K562 (cell line): ENCODE data around the gene POU3F1. TPM values are rescaled to one million over a fixed set of nuclear protein-coding genes. Genes with fewer than 3 reads are reported as not detected.
A peak's percentile ranks its signal among the peaks of the same experiment; 100 is the strongest.

Source experiments
- ETV1 ChIP-seq: fragments of 450-650 bp; conservative IDR thresholded peaks from 2 replicates; pipeline ENCODE4 v1.6.1; 2016; ENCODE audit warnings: missing genetic modification characterization, control low read depth, low read depth, missing compliant biosample characterization
- HNRNPUL1 ChIP-seq: fragments of 200-400 bp; formaldehyde crosslinking; IDR thresholded peaks from 2 replicates; pipeline ENCODE4 v1.6.1; 2017; ENCODE audit warnings: low read length
- MECOM ChIP-seq: fragments of 250-450 bp; sonication (Bioruptor Pico); IDR thresholded peaks from 2 replicates; pipeline ENCODE4 v1.8.0; 2022; ENCODE audit warnings: inconsistent platforms
- NEUROD1 ChIP-seq: fragments of 150-350 bp; IDR thresholded peaks from 2 replicates; pipeline ENCODE4 v1.6.1; 2014; ENCODE audit warnings: borderline replicate concordance, low read length, low read depth; ENCODE audit not compliant: partially characterized antibody
- POLR2AphosphoS5 ChIP-seq: IDR thresholded peaks from 2 replicates; pipeline ENCODE4 v1.6.1; 2011; ENCODE audit warnings: mild to moderate bottlenecking, low read depth, low read length, moderate library complexity; ENCODE audit not compliant: control insufficient read depth, insufficient read depth
- PRMT5 ChIP-seq: sonication (generic); formaldehyde crosslinking; IDR thresholded peaks from 2 replicates; pipeline ENCODE4 v1.5.0; 2020; ENCODE audit warnings: missing genetic modification reagents
- RAD51 ChIP-seq: fragments of 450-650 bp; IDR thresholded peaks from 2 replicates; pipeline ENCODE4 v1.7.1; 2016; ENCODE audit warnings: low read depth, mild to moderate bottlenecking, borderline replicate concordance
- SP2 ChIP-seq: IDR thresholded peaks from 2 replicates; pipeline ENCODE4 v1.6.1; 2011; ENCODE audit warnings: mild to moderate bottlenecking, low read depth, low read length, moderate library complexity; ENCODE audit not compliant: poor library complexity, severe bottlenecking; ENCODE audit errors: extremely low read depth
- ZNF140 ChIP-seq: fragments of 250-450 bp; sonication (Bioruptor Pico); IDR thresholded peaks from 2 replicates; pipeline ENCODE4 v1.8.0; 2021; ENCODE audit warnings: moderate library complexity, mild to moderate bottlenecking, inconsistent platforms
- ZNF143 ChIP-seq: sonication (generic); formaldehyde crosslinking; IDR thresholded peaks from 2 replicates; pipeline ENCODE4 v1.9.0; 2022; ENCODE audit warnings: mild to moderate bottlenecking, missing genetic modification reagents
- ZNF224 ChIP-seq: sonication (generic); formaldehyde crosslinking; IDR thresholded peaks from 2 replicates; pipeline ENCODE4 v1.8.0; 2022; ENCODE audit warnings: mild to moderate bottlenecking, missing genetic modification reagents
- ZSCAN32 ChIP-seq: fragments of 450-650 bp; formaldehyde crosslinking; IDR thresholded peaks from 2 replicates; pipeline ENCODE4 v1.4.0; 2020; ENCODE audit warnings: mild to moderate bottlenecking, moderate library complexity
- polyA plus RNA-seq, 8 experiments: library from polyadenylated mRNA; depleted of rRNA in 4 of 8; stranded (reverse) in 5 of 8; unstranded in 3 of 8; fragments of >200 nt; fragmentation: Nextera tagmentation in 2 of 8; fragmentation: Illumina TruSeq in 1 of 8; extraction: Ambion mirVana in 2 of 8; extraction: Trizol in 1 of 8; gene quantifications; 2 replicates each; pipeline versions ENCODE4 v1.2.1 to v1.2.3, GENCODE V29; 2011 to 2014; ENCODE audit warnings: inconsistent platforms in 1 of 8, missing spikeins in 1 of 8
- total RNA-seq, 7 experiments: library from RNA; depleted of rRNA in 6 of 7; stranded (reverse); fragments of >200 nt in 6 of 7; fragmentation: Illumina TruSeq in 2 of 7; extraction: Trizol in 2 of 7; gene quantifications; 2 replicates each; pipeline versions ENCODE4 v1.2.1 to v1.2.3, GENCODE V29; 2011 to 2021; ENCODE audit warnings: low replicate concordance in 1 of 7
- TF ChIP-seq, protein P1 (sequence below), 2 experiments: fragments of 450-650 bp; IDR thresholded peaks; 2 replicates each; pipeline ENCODE4 v1.6.1; 2016; ENCODE audit warnings: mild to moderate bottlenecking in 2 of 2, borderline replicate concordance in 1 of 2, low read depth in 1 of 2, moderate library complexity in 1 of 2
- TF ChIP-seq, protein P2 (sequence below): fragments of 150-350 bp; conservative IDR thresholded peaks from 2 replicates; pipeline ENCODE4 v1.6.1; 2014; ENCODE audit warnings: low read length
- TF ChIP-seq, protein P3 (sequence below): sonication (generic); formaldehyde crosslinking; IDR thresholded peaks from 2 replicates; pipeline ENCODE4 v1.9.0; 2022; ENCODE audit warnings: mild to moderate bottlenecking, missing genetic modification reagents

Gene POU3F1
- total and polyA plus RNA-seq, 9 of the 15 experiments (the other 6 are each of a cell fraction or from before 2014, with no cell fraction given): 0.09 TPM; not detected in 8

DNA sequence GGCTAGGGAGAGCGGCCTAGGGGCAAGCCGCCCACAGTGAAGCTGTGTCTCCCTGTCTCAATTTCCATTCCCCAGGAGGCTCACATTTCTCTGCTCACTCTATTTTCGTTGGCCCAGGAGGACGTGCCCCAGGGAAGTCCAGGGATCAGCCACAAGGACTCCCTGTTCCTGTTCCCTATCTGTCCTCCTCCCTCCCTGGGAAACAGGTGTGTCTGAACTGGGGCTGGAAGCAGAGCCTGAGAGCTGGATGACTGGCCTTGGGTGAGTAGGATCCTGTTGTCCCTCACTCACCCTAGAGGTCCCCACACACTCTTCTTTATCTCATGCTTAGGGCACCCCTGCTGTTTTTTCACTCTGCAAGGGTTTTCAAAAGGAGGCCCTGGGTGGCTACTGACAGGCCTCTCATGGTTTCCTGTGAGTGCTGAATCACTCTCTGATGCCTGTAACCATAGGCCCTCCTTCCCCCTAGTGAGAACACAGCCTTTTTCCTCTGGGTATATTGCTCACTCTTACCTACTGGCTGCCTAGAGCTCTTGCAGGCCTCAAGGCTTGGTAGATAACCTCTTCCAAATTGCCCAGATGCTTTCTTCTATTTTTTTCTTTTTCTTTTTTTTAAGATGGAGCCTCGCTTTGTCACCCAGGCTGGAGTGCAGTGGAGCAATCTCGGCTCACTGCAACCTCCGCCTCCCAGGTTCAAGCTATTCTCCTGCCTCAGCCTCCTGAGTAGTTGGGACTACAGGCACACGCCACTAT is 37.3 kb downstream of the POU3F1 start (continued):
- TF ChIP-seq, protein P1, sequence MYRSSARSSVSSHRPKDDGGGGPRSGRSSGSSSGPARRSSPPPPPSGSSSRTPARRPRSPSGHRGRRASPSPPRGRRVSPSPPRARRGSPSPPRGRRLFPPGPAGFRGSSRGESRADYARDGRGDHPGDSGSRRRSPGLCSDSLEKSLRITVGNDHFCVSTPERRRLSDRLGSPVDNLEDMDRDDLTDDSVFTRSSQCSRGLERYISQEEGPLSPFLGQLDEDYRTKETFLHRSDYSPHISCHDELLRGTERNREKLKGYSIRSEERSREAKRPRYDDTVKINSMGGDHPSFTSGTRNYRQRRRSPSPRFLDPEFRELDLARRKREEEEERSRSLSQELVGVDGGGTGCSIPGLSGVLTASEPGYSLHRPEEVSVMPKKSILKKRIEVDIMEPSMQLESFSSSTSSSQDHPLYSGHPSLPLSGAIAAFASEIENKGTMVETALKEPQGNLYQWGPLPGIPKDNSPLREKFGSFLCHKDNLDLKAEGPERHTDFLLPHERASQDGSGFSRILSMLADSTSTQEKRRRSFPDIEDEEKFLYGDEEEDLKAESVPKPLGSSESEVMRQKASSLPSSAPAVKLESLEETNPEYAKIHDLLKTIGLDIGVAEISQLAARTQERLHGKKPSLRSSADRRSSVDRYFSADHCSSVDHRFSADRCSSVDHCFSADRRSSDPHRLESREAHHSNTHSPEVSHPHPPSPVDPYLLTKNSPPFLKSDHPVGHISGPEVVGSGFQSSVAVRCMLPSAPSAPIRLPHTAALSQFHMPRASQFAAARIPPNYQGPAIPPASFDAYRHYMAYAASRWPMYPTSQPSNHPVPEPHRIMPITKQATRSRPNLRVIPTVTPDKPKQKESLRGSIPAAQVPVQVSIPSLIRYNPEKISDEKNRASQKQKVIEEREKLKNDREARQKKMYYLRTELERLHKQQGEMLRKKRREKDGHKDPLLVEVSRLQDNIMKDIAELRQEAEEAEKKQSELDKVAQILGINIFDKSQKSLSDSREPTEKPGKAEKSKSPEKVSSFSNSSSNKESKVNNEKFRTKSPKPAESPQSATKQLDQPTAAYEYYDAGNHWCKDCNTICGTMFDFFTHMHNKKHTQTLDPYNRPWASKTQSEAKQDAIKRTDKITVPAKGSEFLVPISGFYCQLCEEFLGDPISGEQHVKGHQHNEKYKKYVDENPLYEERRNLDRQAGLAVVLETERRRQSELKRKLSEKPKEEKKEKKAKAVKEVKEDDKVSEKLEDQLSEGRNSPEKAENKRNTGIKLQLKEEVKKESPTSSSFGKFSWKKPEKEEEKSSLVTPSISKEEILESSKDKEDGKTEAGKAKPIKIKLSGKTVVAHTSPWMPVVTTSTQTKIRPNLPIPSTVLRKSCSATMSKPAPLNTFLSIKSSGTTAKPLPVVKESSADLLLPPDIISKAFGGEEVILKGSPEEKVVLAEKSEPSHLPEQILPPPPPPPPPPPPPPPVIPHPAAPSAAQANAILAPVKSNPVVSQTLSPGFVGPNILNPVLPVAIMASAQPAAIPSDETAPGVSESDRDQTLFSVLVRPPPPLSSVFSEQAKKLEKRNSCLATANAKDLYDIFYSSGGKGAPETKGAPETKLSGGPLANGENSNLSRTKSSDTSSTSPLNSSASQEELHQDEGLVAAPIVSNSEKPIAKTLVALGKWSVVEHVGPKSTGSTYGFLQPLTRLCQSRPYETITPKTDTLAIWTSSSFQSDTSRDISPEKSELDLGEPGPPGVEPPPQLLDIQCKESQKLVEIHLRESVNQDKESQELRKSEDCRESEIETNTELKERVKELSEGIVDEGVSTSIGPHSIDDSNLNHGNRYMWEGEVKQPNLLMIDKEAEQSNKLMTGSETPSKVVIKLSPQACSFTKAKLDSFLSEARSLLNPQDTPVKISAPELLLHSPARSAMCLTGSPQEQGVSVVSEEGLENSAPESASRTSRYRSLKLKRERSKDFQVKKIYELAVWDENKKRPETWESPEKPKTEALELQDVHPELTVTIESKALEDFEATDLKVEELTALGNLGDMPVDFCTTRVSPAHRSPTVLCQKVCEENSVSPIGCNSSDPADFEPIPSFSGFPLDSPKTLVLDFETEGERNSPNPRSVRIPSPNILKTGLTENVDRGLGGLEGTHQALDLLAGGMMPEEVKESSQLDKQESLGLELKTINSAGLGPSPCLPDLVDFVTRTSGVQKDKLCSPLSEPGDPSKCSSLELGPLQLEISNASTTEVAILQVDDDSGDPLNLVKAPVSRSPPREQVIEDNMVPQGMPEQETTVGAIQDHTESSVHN (IDR thresholded peaks at IDR 0.05; ENCODE audit: borderline replicate concordance in 1 of 2, low read depth in 1 of 2): no peak
- TF ChIP-seq SP2: no peak
- no peak for TF ChIP-seq PRMT5 (CRISPR knock-in tag)
- TF ChIP-seq ZNF140: no peak; the same call in 1 of the 2 replicates
- TF ChIP-seq ZNF224 (CRISPR knock-in tag): no peak
- TF ChIP-seq, protein P2, sequence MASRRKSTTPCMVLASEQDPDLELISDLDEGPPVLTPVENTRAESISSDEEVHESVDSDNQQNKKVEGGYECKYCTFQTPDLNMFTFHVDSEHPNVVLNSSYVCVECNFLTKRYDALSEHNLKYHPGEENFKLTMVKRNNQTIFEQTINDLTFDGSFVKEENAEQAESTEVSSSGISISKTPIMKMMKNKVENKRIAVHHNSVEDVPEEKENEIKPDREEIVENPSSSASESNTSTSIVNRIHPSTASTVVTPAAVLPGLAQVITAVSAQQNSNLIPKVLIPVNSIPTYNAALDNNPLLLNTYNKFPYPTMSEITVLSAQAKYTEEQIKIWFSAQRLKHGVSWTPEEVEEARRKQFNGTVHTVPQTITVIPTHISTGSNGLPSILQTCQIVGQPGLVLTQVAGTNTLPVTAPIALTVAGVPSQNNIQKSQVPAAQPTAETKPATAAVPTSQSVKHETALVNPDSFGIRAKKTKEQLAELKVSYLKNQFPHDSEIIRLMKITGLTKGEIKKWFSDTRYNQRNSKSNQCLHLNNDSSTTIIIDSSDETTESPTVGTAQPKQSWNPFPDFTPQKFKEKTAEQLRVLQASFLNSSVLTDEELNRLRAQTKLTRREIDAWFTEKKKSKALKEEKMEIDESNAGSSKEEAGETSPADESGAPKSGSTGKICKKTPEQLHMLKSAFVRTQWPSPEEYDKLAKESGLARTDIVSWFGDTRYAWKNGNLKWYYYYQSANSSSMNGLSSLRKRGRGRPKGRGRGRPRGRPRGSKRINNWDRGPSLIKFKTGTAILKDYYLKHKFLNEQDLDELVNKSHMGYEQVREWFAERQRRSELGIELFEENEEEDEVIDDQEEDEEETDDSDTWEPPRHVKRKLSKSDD: no peak
- peak; percentile 27; the same call in 1 of the 2 replicates for TF ChIP-seq POLR2AphosphoS5
- no peak for TF ChIP-seq HNRNPUL1
- TF ChIP-seq, protein P3, sequence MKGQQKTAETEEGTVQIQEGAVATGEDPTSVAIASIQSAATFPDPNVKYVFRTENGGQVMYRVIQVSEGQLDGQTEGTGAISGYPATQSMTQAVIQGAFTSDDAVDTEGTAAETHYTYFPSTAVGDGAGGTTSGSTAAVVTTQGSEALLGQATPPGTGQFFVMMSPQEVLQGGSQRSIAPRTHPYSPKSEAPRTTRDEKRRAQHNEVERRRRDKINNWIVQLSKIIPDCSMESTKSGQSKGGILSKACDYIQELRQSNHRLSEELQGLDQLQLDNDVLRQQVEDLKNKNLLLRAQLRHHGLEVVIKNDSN (CRISPR knock-in tag): no peak
- TF ChIP-seq ZSCAN32 (CRISPR knock-in tag): no peak
- TF ChIP-seq NEUROD1: no peak
- no peak for TF ChIP-seq ZNF143 (CRISPR knock-in tag)
- TF ChIP-seq MECOM (CRISPR knock-in tag): no peak
- TF ChIP-seq ETV1 (tag): peak; percentile 43; the same call in 1 of the 2 replicates
- TF ChIP-seq RAD51: no peak
